H1 (cell line): Measurements from ENCODE around the gene OR52K1. TPM values are rescaled to one million over a fixed set of nuclear protein-coding genes. Genes with fewer than 3 reads are reported as not detected.
A peak's percentile ranks its signal among the peaks of the same experiment; 100 is the strongest.

Experiments used
- CTCF ChIA-PET: fragments of 300-600 bp; sonication (Branson Sonifier 250); formaldehyde crosslinking; loops from one replicate; lab custom pipeline; 2021; ENCODE audit not compliant: partially characterized antibody; lab: Charles Lee
- POLR2A ChIA-PET: fragments of 300-600 bp; sonication (Branson Sonifier 250); formaldehyde crosslinking; loops from one replicate; lab custom pipeline; 2021; ENCODE audit warnings: inconsistent platforms; ENCODE audit not compliant: partially characterized antibody; lab: Charles Lee
- DNase-seq, 2 experiments: peaks; one replicate each; pipeline versions ENCODE4 v3.0.0 to v3.0.0-alpha.2; 2010 to 2022; ENCODE audit warnings: low spot score in 2 of 2, low read depth in 1 of 2, mixed read lengths in 1 of 2
- FAIRE-seq: peaks from 2 replicates; lab custom pipeline; 2011; peaks lifted over from hg19 to GRCh38; lab: Jason Lieb, UNC
- H2AFZ ChIP-seq: 2 replicates; pipeline ENCODE4 v1.8.1; 2012; ENCODE audit warnings: low read length, inconsistent platforms
- H2AK5ac ChIP-seq: 2 replicates; pipeline ENCODE4 v1.6.1; 2013; ENCODE audit warnings: low read depth, low read length
- H2BK120ac ChIP-seq: replicated peaks from 2 replicates; pipeline ENCODE3; 2013; ENCODE audit warnings: low read depth, low read length, inconsistent platforms
- H2BK12ac ChIP-seq: 2 replicates; pipeline ENCODE4 v1.6.1; 2013; ENCODE audit warnings: low read depth, low read length
- H2BK15ac ChIP-seq: 2 replicates; pipeline ENCODE4 v1.6.1; 2013; ENCODE audit warnings: low read length
- H2BK20ac ChIP-seq: 2 replicates; pipeline ENCODE4 v1.6.1; 2013; ENCODE audit warnings: low read length
- H2BK5ac ChIP-seq: 2 replicates; pipeline ENCODE4 v1.6.1; 2013; ENCODE audit warnings: low read depth, low read length
- H3K14ac ChIP-seq: 2 replicates; pipeline ENCODE4 v1.6.1; 2013; ENCODE audit warnings: inconsistent platforms; ENCODE audit not compliant: insufficient read length
- H3K18ac ChIP-seq: 2 replicates; pipeline ENCODE4 v1.6.1; 2013; ENCODE audit warnings: low read length; ENCODE audit errors: extremely low read depth
- H3K23ac ChIP-seq: 2 replicates; pipeline ENCODE4 v1.6.1; 2013; ENCODE audit warnings: inconsistent platforms; ENCODE audit not compliant: insufficient read length
- H3K23me2 ChIP-seq: 2 replicates; pipeline ENCODE4 v1.6.1; 2013; ENCODE audit warnings: low read depth, low read length
- H3K27ac ChIP-seq: 2 replicates; pipeline ENCODE4 v1.6.1; 2011; ENCODE audit warnings: low read depth, low read length, inconsistent platforms
- H3K27me3 ChIP-seq, 4 experiments: replicated peaks in 1 of 4; 1 replicate in 1 of 4; 2 replicates in 3 of 4; pipeline versions ENCODE4 v1.6.1 to v1.8.1; 2011 to 2013; ENCODE audit warnings: low read length in 3 of 4, mild to moderate bottlenecking in 3 of 4, inconsistent platforms in 2 of 4, mixed read lengths in 2 of 4, moderate library complexity in 1 of 4; ENCODE audit not compliant: control insufficient read depth in 3 of 4, insufficient read depth in 3 of 4; ENCODE audit errors: extremely low read depth in 1 of 4
- H3K36me3 ChIP-seq, 4 experiments: 2 replicates each; pipeline versions ENCODE4 v1.6.1 to v1.8.1; 2011 to 2013; ENCODE audit warnings: mild to moderate bottlenecking in 4 of 4, low read length in 3 of 4, moderate library complexity in 2 of 4, control low read depth in 1 of 4, inconsistent platforms in 1 of 4; ENCODE audit not compliant: insufficient read depth in 4 of 4, control insufficient read depth in 2 of 4
- H3K4ac ChIP-seq: replicated peaks from 2 replicates; pipeline ENCODE3; 2013; ENCODE audit warnings: low read length, low read depth, mixed read lengths, inconsistent platforms; ENCODE audit not compliant: insufficient read length
- H3K4me1 ChIP-seq, 4 experiments: replicated peaks in 1 of 4; 1 replicate in 1 of 4; 2 replicates in 3 of 4; pipeline versions ENCODE4 v1.6.1 to v1.8.1; 2011 to 2013; ENCODE audit warnings: low read length in 3 of 4, inconsistent platforms in 2 of 4, mixed read lengths in 1 of 4; ENCODE audit not compliant: insufficient read depth in 4 of 4, control insufficient read depth in 3 of 4
- H3K4me2 ChIP-seq, 2 experiments: 2 replicates each; pipeline versions ENCODE4 v1.6.1 to v1.8.1; 2011 to 2013; ENCODE audit warnings: low read depth in 2 of 2, low read length in 2 of 2, control low read depth in 1 of 2, inconsistent platforms in 1 of 2, mild to moderate bottlenecking in 1 of 2; ENCODE audit not compliant: insufficient read depth in 1 of 2
- H3K4me3 ChIP-seq, 4 experiments: fragments of 200-600, 300-600 bp in 1 of 4; sonication (generic), shearing (Covaris generic), sonication (Bioruptor Twin) in 1 of 4; 2 replicates each; pipeline versions ENCODE4 v1.5.1 to v1.8.1; 2011 to 2016; ENCODE audit warnings: low read length in 4 of 4, low read depth in 3 of 4, control low read depth in 2 of 4, inconsistent platforms in 2 of 4, mild to moderate bottlenecking in 2 of 4, mixed read lengths in 1 of 4, moderate library complexity in 1 of 4; ENCODE audit not compliant: insufficient read depth in 2 of 4; ENCODE audit errors: extremely low read depth in 1 of 4
- H3K56ac ChIP-seq: replicated peaks from 2 replicates; pipeline ENCODE3; 2013; ENCODE audit warnings: low read depth, mild to moderate bottlenecking, mixed read lengths, low read length, inconsistent platforms; ENCODE audit not compliant: insufficient read length
- H3K79me1 ChIP-seq: 2 replicates; pipeline ENCODE4 v1.6.1; 2013; ENCODE audit warnings: low read depth, low read length, control low read depth
- H3K79me2 ChIP-seq, 2 experiments: 2 replicates each; pipeline versions ENCODE4 v1.6.1 to v1.8.1; 2012 to 2013; ENCODE audit warnings: low read length in 2 of 2, mild to moderate bottlenecking in 2 of 2, inconsistent platforms in 1 of 2; ENCODE audit not compliant: insufficient read depth in 2 of 2, control insufficient read depth in 1 of 2
- H3K9ac ChIP-seq, 4 experiments: replicated peaks in 1 of 4; 1 replicate in 1 of 4; 2 replicates in 3 of 4; pipeline versions ENCODE4 v1.6.1 to v1.8.1; 2011 to 2013; ENCODE audit warnings: low read depth in 3 of 4, low read length in 3 of 4, control low read depth in 2 of 4, mild to moderate bottlenecking in 2 of 4, moderate library complexity in 2 of 4, inconsistent platforms in 1 of 4; ENCODE audit errors: extremely low read depth in 1 of 4
- H3K9me3 ChIP-seq, 2 experiments: 2 replicates each; pipeline versions ENCODE4 v1.6.1 to v1.8.1; 2012 to 2013; ENCODE audit warnings: mild to moderate bottlenecking in 2 of 2, moderate library complexity in 2 of 2, control low read depth in 1 of 2, inconsistent platforms in 1 of 2, low read depth in 1 of 2, low read length in 1 of 2, mixed read lengths in 1 of 2; ENCODE audit not compliant: insufficient read depth in 2 of 2
- H4K20me1 ChIP-seq, 2 experiments: replicated peaks in 1 of 2; 2 replicates each; pipeline versions ENCODE3 to v1.8.1; 2011 to 2013; ENCODE audit warnings: inconsistent platforms in 2 of 2, low read length in 2 of 2, mild to moderate bottlenecking in 1 of 2; ENCODE audit not compliant: insufficient read depth in 2 of 2, control insufficient read depth in 1 of 2
- H4K5ac ChIP-seq: 2 replicates; pipeline ENCODE4 v1.6.1; 2013; ENCODE audit warnings: low read length, low read depth, mixed read lengths, inconsistent platforms; ENCODE audit not compliant: insufficient read length
- H4K8ac ChIP-seq: 2 replicates; pipeline ENCODE4 v1.8.0; 2013; ENCODE audit warnings: mild to moderate bottlenecking, moderate library complexity, low read length, inconsistent platforms; ENCODE audit not compliant: insufficient read depth; ENCODE audit errors: extremely low read depth
- H4K91ac ChIP-seq: replicated peaks from 2 replicates; pipeline ENCODE3; 2013; ENCODE audit warnings: low read length, mixed read lengths, inconsistent platforms; ENCODE audit not compliant: insufficient read length
- JUN ChIP-seq: IDR thresholded peaks from 2 replicates; pipeline ENCODE4 v1.6.1; 2011; ENCODE audit warnings: low read depth, mild to moderate bottlenecking, improper control_type of control experiment, low read length
- POLR2A ChIP-seq, 2 experiments: IDR thresholded peaks; 1 replicate in 1 of 2; 2 replicates in 1 of 2; pipeline ENCODE4 v1.6.1; 2011; ENCODE audit warnings: low read depth in 2 of 2, low read length in 2 of 2, mild to moderate bottlenecking in 2 of 2; ENCODE audit errors: control extremely low read depth in 1 of 2
- WGBS, 2 experiments: shearing (Covaris generic) in 1 of 2; methylation state at CpG; one replicate each; pipeline versions ENCODE4 v1.1.6 to v1.1.7; 2013 to 2015; ENCODE audit warnings: low lambda C conversion rate in 2 of 2, mixed read lengths in 2 of 2, inconsistent platforms in 1 of 2, low coverage in 1 of 2, missing lambda C conversion rate in 1 of 2; ENCODE audit not compliant: insufficient replicate concordance in 2 of 2, insufficient coverage in 1 of 2, insufficient read length in 1 of 2; ENCODE audit errors: extremely low coverage in 1 of 2, missing lambda C conversion rate in 1 of 2; 5-methylcytosine and 5-hydroxymethylcytosine counted together
- polyA plus RNA-seq, 7 experiments: library from polyadenylated mRNA; depleted of rRNA in 3 of 7; stranded (reverse) in 5 of 7; unstranded in 2 of 7; fragments of >200 nt in 5 of 7; fragments of 200-250 nt in 2 of 7; gene quantifications; 1 replicate in 5 of 7; 2 replicates in 1 of 7; 4 replicates in 1 of 7; pipeline versions ENCODE4 v1.2.1 to v1.2.3, GENCODE V29; 2011 to 2013; ENCODE audit warnings: missing spikeins in 2 of 7, mixed read lengths in 2 of 7
- total RNA-seq: library from RNA; stranded (reverse); fragmentation: NEBNext Ultra II Directional; extraction: Animal tissue kit (Norgen Biotek cat#: 25700); gene quantifications from 2 replicates; pipeline ENCODE4 v1.2.1, GENCODE V29; 2021

The OR52K1 gene
- total and polyA plus RNA-seq, 2 of the 8 experiments (the other 6 are each of a cell fraction or from before 2014, with no cell fraction given): not detected

GRCh38 chr11:4465407-4465806 is 17.0 kb upstream of the OR52K1 start:
- Histone ChIP-seq H2AK5ac (no peak overlapping the region; the same call in 1 of the 2 replicates), H2BK15ac (no peak overlapping the region), H3K4me3 (no peak overlapping the region), H4K20me1 (no peaks in the 10 kb centered on the region), H3K4ac (no peak overlapping the region), H4K5ac (no peak overlapping the region), H4K8ac (no peak overlapping the region), H3K79me2 (no peaks in the 10 kb centered on the region), H3K23ac (no peak overlapping the region), H3K4me2 (no peak overlapping the region), H3K9me3 (no peaks in the 10 kb centered on the region), H2AFZ (no peak overlapping the region), H3K9ac (no peak overlapping the region), H3K23me2 (no peaks in the 10 kb centered on the region), H3K79me1 (no peaks in the 10 kb centered on the region), H3K36me3 (peaks cover 0 to 2% (median 0%) of the 10 kb centered on the region in 4 experiments; a peak in 1 of 8 replicates), H2BK120ac (peak overlapping the region; percentile 47), H3K4me1 (peaks cover 0 to 15% (median 8%) of the 10 kb centered on the region in 4 experiments; a peak in 4 of 7 replicates), H3K14ac (no peak overlapping the region), H3K56ac (no peak overlapping the region), H2BK5ac (peak overlapping the region; percentile 66; the same call in 1 of the 2 replicates), H2BK12ac (no peak overlapping the region), H3K27ac (peak overlapping the region; percentile 67; the same call in 1 of the 2 replicates), H2BK20ac (peak overlapping the region; percentile 23; the same call in 1 of the 2 replicates), H4K91ac (no peak overlapping the region), H3K18ac (peak overlapping the region; percentile 75; the same call in 1 of the 2 replicates), H3K27me3 (no peaks in the 10 kb centered on the region)
- WGBS, 2 experiments: 47% methylated on average over 1 of the region's 1 CpG; no CpG with 5 or more reads in 1 of the 2 experiments
- FAIRE-seq (peak; percentile 68), DNase-seq (no peak)
- ChIA-PET POLR2A (no interaction called here), CTCF (interaction anchor here (0.7 to 1.7 kb wide), 5 partner anchors 29 to 263 kb away, joined by 3 to 5 read pairs (median 3); partner anchors contain the start of gene TRIM21)
- TF ChIP-seq POLR2A (IDR thresholded peaks at IDR 0.05; ENCODE audit: control extremely low read depth in 1 of 2, low read depth in 2 of 2, low read length in 2 of 2) (peak in 1 of 2 experiments; percentile 28; a peak in 1 of 3 replicates), JUN (no peak)
